HG03432 (cell line): ENCODE measurements around the gene TIAL1.
"Not testable (repeated sequence)": the region's sequence is repeated elsewhere in the genome, so short reads cannot be mapped to it uniquely, and the experiment has no call there.

ENCODE experiments used
- ATAC-seq: cut with Tn5 transposase; IDR thresholded peaks from one replicate; pipeline ENCODE4 v1.9.1; 2021; ENCODE audit warnings: mild to moderate bottlenecking, moderate library complexity; ENCODE audit not compliant: unreplicated experiment

The TIAL1 gene, protein sequence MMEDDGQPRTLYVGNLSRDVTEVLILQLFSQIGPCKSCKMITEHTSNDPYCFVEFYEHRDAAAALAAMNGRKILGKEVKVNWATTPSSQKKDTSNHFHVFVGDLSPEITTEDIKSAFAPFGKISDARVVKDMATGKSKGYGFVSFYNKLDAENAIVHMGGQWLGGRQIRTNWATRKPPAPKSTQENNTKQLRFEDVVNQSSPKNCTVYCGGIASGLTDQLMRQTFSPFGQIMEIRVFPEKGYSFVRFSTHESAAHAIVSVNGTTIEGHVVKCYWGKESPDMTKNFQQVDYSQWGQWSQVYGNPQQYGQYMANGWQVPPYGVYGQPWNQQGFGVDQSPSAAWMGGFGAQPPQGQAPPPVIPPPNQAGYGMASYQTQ

DNA sequence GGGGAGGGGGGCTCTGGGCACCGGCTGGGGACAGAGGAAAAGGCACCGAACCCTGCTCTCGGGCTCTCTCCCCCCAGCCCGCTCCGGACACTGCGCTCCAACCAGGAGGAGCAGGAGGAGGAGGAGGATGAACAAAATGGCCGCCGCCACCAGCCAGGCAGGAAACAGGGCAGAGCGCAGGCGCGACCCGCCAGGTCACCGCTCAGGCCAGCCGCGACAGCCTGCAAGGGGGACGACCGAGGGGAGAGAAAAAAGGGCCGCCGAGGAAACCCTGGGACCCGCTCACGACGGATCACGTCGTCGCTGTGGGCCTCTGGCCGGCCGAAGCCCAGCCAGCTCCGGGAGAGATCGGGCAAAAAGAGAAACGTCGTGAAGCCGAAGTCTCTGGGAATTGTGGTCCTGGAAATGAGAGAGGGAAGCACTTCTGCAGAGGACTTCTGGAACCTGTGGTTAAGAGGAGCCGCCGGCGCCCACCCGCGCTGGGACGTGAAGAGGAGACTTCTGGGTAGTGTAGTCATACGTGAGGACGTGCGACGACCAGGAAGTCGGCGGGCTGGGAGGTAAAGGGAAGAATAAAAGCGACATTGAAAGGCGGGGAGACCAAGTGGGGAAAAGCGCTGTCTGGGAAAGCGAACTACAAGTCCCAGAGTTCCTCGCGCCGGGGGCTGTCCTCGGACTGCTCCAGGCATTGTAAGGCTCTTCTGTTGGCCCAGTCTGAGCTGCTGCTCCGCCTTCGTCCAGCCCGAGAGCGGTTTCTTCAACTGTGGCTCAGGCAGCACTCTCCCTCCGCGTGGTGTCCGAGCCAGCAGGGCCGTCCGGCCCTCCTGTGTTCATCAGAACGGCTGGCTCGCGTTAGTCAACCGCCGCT, at the start of gene TIAL1:
TSS of gene TIAL1 (minus strand) at position 428 of the 868 bp plus-strand sequence. CDS start 499 bp downstream, outside the sequence.
- peak; percentile 89 for ATAC-seq

DNA sequence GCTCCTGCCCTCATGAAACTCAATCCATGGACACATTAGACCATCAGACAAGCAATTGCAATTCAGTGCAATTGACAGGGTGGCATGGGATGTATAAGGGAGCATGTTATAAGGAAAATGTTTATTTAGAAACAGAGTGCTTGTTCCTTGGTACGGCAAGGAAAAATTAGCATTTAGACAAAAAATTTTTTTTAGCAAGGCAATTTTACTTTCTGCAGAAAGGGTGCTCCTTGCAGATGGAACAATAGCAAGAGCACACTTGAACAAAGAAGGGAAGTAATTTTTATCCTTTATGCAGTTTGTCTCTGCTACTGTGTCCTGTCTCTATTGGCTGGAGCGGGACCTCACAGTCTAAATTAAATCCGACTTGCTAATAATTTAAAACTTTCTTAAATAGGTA, 48.2 kb upstream of the TIAL1 start:
- ATAC-seq: no peak

DNA sequence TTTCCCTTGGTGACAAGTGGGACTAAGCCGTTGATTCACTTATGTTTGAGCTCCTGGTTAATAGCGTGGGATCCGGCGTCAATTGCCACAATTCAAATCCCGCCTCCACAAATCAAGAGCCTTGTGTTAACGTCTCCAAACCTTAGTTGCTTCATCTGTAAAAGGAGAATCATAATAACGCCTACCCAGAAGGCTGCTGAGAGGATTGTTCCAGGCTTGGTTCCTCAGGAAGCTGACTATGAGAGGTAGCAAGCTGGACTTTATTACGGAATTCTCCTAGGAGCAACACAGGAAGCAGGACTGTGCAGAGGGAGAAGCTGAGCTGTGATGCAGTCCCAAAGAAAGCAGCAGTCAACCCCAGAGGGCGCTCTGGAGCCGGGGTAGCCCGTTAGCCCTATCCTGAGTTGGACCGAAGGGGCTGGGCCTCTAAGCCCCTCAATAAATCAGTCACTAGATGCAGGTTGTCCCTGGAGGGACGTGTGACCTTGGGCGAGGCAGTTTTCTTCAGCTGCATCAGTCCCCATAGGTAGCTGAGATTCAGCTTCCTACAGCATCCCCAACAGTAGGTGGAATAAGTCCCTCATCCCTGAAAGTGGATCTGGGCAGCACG, 47.5 kb upstream of the TIAL1 start:
- no peak for ATAC-seq

DNA sequence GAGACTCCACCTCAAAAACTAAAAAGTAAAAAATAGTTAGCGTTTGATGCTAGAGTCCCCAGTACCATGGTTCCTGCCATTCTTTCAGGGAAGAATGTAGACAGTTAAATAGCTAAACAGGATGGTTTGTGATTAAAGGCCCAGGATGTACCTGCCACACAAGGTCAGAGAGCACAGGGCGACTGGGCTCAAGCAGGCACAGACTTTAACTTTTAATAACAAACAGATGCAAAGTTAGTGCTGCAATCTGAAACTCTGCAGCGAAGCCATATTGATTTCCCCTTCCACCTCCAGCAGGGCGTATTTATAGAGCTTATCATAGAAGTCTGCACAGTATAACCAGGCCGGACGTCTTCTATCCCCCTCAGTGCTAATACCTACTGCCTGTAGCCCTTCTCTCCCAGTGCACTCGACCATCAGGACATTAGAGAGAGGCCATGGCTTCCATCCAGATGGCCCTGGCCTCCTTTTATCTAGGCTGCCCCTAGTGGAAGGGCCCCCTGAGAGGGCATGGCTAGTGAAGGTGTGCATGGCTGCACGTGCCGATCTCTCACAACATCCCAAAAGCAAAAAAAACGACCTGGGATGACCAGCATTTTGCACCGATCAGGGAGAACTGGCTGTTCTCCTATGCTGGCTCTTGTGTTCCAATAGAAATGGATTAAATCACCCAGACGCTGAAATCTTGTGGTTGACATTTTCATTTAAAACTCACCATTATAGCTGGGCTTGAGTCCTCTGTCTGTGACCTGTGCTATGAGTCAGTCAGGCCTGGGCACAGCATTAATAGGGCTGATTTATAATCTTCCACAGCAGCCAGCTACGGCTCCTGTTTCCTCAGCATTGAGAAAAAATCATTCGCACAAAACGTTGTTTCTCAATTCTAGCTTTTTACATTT, 46.8 kb upstream of the TIAL1 start:
- no peak for ATAC-seq

DNA sequence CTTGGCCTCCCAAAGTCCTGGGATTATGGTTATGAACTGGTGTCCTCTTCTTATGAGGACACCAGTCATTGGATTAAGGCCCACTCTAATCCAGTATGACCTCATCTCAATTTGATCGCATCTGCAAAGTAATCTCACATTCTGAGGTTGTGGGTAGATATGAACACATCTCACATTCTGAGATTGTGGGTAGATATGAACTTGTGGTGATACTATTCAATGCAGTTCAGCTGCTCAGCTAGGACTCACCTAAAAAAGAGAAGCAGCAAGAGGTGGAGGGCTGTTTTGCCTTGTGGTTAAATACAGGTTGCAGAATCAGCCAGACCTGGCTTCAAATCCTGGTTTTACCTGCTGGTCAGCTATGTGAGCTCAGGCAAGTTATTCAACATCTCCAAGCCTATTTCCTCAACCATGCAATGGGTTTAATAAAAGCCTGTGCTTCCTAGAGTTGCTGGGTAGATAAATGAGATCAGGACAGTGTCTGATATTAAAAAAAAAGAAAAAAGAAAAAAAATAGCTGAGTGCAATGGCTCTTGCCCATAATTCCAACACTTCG, 45.9 kb upstream of the TIAL1 start:
- no peak for ATAC-seq

DNA sequence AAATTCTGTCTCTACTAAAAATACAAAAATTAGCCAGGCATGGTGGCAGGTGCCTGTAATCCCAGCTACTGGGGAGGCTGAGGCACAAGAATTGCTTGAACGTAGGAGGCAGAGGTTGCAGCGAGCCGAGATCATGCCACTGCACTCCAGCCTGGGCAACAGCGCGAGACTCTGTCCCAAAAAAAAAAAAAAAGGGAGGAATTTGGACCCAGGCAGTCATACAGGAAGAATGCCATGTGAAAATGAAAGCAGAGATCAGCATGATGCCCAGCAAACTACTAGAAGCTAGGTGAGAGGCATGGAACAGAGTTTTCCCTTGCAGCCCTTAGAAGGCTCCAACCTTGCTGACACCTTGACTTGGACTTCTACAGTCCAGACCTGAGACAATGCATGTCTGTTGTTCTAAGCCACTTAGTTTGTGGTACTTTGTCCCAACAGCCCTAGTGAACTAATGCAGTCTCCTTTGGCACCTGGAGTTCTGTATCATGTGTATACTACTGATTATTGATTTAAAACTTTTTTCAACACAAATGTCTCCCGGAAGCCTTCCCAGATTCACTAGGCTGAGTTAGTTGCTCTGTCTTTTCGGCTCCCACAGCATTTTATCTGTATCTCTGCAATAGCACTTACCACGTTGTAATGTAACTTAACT, 44.2 kb upstream of the TIAL1 start:
- no peak for ATAC-seq

DNA sequence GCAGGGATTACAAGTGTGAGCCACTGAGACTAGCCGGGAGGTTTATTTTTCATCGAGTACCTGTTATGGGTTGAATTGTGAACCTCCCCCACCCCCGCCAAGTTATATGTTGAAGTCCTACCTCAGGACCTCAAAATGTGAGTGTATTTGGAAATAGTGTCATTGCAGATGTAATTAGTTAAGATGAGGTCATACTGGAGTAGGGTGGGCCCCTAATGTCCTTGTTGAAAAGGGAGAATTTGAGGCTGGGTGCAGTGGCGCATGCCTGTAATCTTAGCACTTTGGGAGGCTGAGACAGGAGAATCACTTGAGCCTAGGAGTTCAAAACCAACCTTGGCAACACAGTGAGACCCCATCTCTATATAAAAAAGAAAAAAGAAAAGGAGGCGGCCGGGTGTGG, 43.6 kb upstream of the TIAL1 start:
- no peak for ATAC-seq

DNA sequence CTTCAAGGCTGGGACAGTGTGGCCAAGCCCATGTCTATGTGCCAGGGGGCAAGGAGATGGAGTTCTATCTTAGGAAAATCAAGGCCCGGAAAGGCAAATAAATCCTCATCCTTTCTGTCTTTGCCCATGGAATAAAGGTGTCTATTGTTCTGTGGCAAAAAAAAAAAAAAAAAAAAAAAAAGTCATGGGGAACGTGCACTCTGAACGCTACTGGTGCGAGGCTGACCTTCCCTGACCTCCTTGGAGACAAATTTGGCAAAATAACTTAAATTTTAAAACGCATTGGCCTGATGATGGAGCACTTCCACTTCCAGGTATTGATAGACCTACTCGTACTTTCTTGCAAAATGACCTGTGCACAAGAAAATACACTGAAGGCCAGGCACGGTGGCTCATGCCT, 42.2 kb upstream of the TIAL1 start:
- ATAC-seq: no peak

DNA sequence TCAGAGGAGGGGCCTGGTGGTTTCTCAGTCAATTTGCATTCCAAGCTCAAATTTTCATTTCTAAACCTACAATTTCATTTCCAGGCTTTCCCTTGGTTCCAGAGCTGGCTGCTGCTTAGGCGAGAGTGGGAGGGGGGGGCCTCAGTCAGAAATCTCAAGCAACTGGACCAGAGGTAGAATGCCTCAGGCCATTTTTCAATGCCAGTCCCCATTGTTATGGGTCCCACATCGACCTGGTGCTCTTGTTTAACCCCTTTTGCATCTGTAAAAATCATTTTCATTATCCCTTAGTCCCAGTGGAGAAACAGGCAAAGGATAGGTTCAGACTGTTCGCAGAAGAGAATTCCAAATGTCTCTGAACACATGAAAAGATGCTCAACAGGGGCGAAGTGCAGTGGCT, 40.9 kb upstream of the TIAL1 start:
- ATAC-seq: no peak

DNA sequence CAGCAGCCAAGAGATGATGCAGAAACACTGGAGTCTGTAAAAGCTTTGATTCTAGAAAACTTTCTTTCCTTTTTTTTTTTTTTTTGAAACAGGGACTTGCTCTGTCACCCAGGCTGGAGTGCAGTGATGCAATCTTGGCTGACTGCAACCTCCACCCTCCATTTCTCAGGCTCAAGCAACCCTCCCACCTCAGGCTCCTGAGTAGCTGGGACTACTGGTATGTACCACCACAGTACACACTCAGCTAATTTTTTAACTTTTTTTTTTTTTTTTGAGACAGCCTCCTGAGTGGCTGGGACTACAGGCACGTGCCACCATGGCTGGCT, 37.4 kb upstream of the TIAL1 start:
- no peak for ATAC-seq

DNA sequence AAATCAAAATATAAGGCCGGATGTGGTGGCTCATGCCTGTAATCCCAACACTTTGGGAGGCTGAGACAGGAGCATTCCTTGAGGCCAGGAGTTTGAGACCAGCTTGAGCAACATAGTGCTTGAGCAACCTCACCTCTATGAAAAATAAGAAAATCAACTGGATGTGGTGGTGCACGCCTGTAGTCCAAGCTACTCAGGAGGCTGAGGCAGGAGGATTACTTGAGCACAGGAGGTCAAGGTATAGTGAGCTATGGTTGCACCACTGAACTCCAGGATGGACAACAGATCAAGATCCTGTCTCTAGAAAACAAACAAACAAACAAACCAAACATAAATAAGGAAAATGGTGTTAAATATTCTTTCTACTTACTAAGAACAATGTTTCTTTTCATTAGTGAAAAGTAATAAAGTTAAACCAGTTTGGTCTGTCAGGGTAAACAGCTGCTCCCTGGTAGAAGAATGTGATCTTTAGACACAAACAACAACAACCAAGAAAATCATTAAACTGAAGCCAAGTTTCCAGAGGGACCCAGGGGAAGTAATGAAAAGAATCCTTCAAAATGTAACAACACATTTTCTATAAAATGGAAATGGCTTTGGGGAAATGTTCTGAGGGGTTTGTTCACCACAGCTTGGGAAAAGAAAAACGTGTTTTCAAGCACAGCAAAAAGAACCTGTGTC, 36.9 kb upstream of the TIAL1 start:
- no peak for ATAC-seq

DNA sequence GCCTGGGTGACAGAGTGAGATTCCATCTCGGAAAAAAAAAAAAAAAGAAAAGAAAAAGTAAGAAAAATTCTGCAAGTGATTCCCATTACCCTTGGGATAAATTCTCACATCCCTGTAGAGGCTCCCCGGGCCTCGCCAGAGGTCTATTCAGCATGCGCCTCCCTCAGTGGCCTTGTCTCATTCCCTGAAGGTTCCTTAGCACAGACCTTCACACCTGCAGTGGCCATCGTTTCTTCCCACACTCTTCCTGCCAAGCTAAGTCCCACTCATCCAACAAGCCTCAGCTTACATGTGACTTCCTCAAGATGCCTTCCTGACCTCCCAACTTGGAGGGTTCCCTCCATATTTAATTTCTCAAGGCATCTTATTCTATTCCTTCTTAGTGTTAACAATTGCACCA, 33.5 kb upstream of the TIAL1 start:
- ATAC-seq: no peak

DNA sequence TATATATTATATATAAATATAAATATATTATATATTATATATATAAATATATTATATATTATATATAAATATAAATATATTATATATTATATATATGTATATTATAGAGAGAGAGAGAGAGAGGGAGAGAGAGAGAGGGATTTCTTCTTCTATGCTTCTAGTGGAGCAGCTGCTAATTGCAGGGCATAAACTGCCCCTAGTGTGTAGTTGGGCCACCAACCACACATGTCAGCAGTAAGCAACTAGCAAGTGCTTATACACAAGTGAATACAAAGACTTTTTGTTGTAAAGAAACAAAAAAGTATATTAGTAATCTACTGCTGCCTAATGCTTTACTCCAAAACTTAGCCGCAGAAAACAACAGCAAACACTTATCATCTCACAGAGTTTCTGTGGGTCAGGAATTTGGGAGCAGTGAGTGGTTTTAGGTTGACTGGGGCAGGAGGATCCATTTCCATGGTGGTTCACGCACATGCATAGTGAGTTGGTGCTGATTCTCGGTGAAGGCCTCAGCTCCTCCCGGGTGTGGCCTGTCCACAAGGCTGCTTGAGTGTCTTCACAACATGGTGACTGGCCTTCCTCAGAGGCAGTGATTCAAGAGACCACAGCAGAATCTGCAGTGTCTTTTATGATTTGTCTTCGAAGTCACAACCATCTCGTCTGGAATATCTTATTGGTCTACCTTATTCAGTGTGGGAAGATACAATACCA, 29.0 kb upstream of the TIAL1 start:
- no peak for ATAC-seq

DNA sequence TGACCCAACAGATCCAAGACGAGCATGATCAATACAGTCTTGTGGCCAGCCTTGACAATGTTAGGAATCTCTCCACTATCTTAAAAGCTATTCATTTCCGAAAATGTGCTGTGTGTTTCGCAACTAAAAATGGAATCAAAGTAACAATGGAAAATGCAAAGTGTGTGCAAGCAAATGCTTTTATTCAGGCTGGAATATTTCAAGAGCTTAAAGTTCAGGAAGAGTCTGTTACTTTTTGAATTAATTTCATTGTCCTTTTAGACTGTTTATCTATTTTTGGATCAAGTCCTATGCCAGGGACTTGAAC, 24.3 kb upstream of the TIAL1 start:
- no peak for ATAC-seq

DNA sequence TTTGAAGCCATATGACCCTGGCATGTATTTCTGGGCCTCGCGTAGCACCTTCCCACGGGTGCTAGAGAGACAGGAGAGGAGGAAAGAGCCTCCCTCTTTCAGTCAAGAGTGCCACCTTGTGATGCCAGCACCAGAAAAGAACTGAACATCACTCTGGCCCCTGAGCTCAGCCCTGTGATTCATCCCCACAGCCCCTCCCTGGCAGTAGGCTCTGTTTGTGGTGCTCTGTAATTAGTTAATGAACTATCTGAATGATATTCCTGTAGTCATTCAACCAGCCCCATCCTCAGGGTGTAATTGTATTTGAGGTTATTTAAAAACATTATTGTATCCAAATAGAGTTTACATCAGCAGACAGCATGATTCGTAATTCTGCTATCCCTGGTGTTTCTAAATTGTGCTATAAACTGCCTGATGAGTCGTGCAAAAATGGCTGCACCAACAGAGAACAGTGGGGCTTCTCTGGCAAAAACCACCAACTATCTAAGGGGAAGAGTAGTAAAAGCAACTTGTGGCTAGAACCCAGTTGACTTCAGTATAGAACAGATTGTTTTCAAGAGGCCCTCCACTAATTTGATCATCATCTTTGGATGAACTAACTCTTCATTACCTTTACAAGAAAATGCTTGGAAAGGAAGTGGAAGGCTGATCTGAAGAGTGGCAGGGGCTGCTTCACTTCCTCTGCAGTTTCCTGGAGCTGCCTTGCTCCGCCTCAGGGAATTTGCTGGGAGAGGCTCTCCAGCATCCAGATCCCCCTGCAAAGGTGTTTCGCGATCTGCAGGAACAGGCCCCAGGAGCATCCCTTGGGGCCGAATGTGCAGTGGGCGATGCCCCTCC, 23.7 kb upstream of the TIAL1 start:
- ATAC-seq: no peak

DNA sequence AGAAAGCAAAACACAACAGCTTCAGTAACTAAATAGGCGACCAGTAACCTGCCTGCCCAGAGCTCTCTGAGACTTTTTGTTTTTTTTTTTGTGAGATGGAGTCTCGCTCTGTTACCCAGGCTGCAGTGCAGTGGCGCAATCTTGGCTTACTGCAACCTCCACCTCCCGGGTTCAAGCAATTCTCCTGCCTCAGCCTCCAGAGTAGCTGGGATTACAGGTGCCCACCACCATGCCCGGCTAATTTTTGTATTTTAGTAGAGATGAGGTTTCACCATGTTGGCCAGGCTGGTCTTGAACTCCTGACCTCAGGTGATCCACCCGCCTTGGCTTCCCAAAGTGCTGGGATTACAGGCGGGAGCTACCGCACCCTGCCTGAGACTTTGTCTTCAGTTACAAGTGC, 23.0 kb upstream of the TIAL1 start:
- not testable (repeated sequence) for ATAC-seq

DNA sequence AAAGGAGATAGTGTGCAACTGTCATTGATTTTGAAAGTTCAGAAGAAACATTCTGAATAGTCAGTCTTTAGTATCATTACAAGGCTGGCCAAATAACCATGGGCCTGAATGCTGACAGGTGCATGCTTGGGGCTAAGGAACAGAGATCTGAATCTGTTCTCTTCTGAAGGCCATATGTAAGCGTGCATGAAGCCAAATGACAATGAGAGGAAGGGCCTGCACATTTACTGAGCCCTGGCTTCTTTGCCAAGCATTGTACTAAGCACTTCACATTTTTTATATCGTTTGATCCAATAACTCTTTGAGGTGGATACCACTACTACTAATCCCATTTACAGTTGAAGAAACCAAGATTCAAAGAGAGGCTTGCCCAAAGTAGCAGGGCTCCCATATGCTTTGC, 22.5 kb upstream of the TIAL1 start:
- ATAC-seq: no peak

DNA sequence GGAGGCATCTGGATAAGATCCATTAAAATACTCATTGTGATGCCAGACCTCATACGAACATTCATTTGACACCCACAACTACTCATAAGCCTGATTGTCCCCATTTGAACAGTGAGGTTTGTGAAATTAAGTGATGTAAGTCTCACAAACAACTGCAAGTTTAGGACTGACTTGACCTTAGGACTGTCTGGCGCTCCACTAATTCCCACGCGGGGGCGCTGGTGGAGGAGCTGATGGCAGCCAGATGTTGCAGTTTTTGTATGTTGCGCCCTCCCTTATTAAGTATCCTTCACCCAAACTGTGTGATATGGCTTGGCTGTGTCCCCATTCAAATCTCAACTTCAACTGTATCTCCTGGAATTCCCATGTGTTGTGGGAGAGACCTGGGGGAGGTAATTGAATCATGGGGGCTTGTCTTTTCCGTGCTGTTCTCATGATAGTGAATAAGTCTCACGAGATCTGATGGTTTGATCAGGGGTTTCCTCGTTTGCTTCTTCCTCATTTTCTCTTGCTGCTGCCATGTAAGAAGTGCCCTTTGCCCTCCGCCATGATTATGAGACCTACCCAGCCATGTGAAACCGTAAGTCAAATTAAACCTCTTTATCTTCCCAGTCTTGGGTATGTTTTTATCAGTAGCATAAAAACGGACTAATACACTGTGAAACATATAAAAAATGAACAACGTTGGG, 20.3 kb upstream of the TIAL1 start:
- no peak for ATAC-seq
